ENCODE results near the gene ARHGEF26. TPM values are rescaled to one million over a fixed set of nuclear protein-coding genes. Genes with fewer than 3 reads are reported as not detected.

The ARHGEF26 gene
- total RNA-seq, 1 experiment from 2014 or later: 13.7 TPM

DNA sequence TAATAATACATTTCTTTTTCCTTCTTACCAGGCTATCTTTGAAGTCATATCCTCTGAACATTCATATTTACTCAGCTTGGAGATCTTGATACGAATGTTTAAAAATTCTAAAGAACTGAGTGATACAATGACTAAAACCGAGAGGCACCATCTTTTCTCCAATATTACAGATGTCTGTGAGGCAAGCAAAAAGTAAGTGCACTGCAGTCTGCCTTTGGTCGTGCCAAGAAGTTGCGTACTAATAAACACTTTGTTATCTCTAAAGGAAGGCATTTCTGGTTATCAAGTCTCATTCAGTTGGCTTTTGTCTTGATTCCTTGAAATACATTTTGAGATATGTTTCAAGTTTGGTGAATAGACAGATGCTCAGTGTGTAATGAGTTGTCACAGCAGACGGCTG lies 31.6 kb downstream of the ARHGEF26 start:
- no peak overlapping the region for H3K9ac ChIP-seq (ENCODE audit: extremely low read depth, insufficient read length, low read length)
- no peaks in the 10 kb centered on the region for H3K4me1 ChIP-seq (ENCODE audit: insufficient read depth, low read length)
- Mint-ChIP-seq H3K27ac (no peak overlapping the region), H3K4me1 (peaks cover 18 to 19% of the 10 kb centered on the region in 2 experiments), H3K4me3 (no peak overlapping the region), H3K27me3 (ENCODE audit: low read depth) (no peaks in the 10 kb centered on the region), H3K36me3 (ENCODE audit: insufficient read depth in 1 of 3, low read depth in 3 of 3) (peaks cover 0 to 9% (median 0%) of the 10 kb centered on the region in 3 experiments; a peak in 2 of 7 replicates), H3K9me3 (no peaks in the 10 kb centered on the region)
- H3K27me3 ChIP-seq (ENCODE audit: insufficient read depth, low read length): no peaks in the 10 kb centered on the region
- H3K56ac ChIP-seq (ENCODE audit: insufficient read length, low read depth, low read length): no peak overlapping the region
- no peaks in the 10 kb centered on the region for H3K79me2 ChIP-seq (ENCODE audit: insufficient read depth, low read length)
- H2AFZ ChIP-seq (ENCODE audit: low read length): no peak overlapping the region
- no peaks in the 10 kb centered on the region for H3K23me2 ChIP-seq (ENCODE audit: insufficient read length, low read depth, low read length, poor library complexity, severe bottlenecking)
- H3K23ac ChIP-seq (ENCODE audit: insufficient read length, low read depth, low read length): no peak overlapping the region
- no peaks in the 10 kb centered on the region for H4K20me1 ChIP-seq (ENCODE audit: control insufficient read depth, insufficient read depth, insufficient read length)
- no peak overlapping the region for H3K4me2 ChIP-seq (ENCODE audit: insufficient read depth, insufficient read length, low read length)
- no peak overlapping the region for H4K5ac ChIP-seq (ENCODE audit: insufficient read length, low read depth, low read length)
- TF ChIP-seq, protein P1, sequence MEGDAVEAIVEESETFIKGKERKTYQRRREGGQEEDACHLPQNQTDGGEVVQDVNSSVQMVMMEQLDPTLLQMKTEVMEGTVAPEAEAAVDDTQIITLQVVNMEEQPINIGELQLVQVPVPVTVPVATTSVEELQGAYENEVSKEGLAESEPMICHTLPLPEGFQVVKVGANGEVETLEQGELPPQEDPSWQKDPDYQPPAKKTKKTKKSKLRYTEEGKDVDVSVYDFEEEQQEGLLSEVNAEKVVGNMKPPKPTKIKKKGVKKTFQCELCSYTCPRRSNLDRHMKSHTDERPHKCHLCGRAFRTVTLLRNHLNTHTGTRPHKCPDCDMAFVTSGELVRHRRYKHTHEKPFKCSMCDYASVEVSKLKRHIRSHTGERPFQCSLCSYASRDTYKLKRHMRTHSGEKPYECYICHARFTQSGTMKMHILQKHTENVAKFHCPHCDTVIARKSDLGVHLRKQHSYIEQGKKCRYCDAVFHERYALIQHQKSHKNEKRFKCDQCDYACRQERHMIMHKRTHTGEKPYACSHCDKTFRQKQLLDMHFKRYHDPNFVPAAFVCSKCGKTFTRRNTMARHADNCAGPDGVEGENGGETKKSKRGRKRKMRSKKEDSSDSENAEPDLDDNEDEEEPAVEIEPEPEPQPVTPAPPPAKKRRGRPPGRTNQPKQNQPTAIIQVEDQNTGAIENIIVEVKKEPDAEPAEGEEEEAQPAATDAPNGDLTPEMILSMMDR (conservative IDR thresholded peaks at IDR 0.05): no peak
- no peak overlapping the region for H3K18ac ChIP-seq (ENCODE audit: insufficient read length, low read depth, low read length)
- H3K9me3 ChIP-seq (ENCODE audit: control insufficient read depth, low read depth, low read length): no peaks in the 10 kb centered on the region
- no peak overlapping the region for H3K27ac ChIP-seq (ENCODE audit: insufficient read length, low read depth, low read length)
- H3T11ph ChIP-seq (ENCODE audit: low read length): no peak overlapping the region
- WGBS (ENCODE audit: extremely low coverage, insufficient read length, low lambda C conversion rate): no CpG with 5 or more reads among the region's 5 CpGs
- no peak overlapping the region for H2BK120ac ChIP-seq (ENCODE audit: low read depth, low read length, poor library complexity, severe bottlenecking)
- H3K4ac ChIP-seq (ENCODE audit: low read depth, low read length): no peak overlapping the region
- H4K91ac ChIP-seq (ENCODE audit: insufficient read length, low read depth, low read length): no peak overlapping the region
- H2BK12ac ChIP-seq (ENCODE audit: insufficient read length, low read depth, low read length): no peak overlapping the region
- H2BK5ac ChIP-seq (ENCODE audit: insufficient read length, low read length): no peak overlapping the region
- H3K79me1 ChIP-seq (ENCODE audit: insufficient read depth, low read depth, low read length, poor library complexity, severe bottlenecking): peaks cover 2% of the 10 kb centered on the region
- H4K8ac ChIP-seq (replicated peaks; ENCODE audit: insufficient read length, low read depth, low read length): no peak overlapping the region
- no peak overlapping the region for H2AK5ac ChIP-seq (ENCODE audit: insufficient read length, low read length)
- DNase-seq: no peak
- no peak overlapping the region for H2BK15ac ChIP-seq (ENCODE audit: low read depth, low read length)
- H3K14ac ChIP-seq (ENCODE audit: insufficient read depth, low read length): no peak overlapping the region
- H2BK20ac ChIP-seq (ENCODE audit: low read depth, low read length, poor library complexity, severe bottlenecking): no peak overlapping the region

Measured in H9 (cell line).